Measurements from ENCODE around the gene TAL1.

DNA sequence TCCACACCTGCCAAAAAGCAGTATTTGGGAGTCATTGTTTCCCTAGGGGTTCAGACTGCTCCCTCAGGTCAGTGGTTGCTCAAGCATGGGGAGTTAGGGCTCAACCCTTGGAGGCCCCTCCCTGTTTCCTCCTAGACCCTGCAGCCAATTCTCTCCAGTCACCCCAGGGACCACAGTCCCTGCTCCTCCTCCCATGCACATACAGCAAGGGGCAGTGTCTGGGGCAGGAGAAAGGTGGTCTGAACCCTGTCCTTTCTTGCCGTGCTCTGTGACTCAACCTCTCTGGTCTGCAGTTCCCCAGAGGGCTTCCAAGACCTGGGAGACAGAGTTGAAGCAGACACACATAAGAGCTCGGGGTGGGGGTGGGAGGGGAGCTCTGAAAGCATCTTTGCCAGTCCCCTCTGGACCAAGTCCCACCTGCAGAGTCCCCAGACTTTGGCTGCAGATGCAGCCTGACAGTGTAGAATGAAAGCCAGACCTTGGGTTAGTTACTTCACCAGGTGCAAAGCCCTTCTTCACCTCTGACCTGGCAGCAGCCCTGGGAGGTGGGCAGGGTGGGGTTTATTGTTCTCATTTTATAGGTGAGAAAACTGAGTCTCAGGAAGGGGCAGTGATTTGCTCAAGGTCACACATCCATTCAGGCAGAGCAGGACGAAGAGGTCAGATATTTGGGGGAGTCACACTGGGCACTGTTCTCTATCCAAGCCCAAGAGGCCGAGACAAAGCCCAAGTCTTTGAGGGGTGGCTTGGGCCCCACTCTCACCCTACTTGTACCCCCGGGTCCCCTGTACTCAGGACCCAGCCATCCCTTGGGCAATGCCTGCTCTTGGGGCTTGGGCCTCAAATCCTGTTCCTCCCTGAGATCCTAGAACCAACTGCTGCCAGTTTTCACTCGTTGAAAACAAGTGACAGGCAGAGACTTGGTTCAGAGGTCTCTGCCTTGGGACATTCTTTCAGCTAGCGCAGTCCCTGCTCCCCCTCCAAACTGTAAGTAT, 42.9 kb downstream of the TAL1 start:
- TF ChIP-seq YY1 (IDR thresholded peaks at IDR 0.05; ENCODE audit: insufficient read depth, insufficient read length) (no peak), SUZ12 (IDR thresholded peaks at IDR 0.05; ENCODE audit: extremely low read depth, insufficient read depth, insufficient read length) (no peak)

All from NT2/D1 (cell line).